Kidney epithelial cell (primary cell): ENCODE measurements around the gene AMT. TPM values are rescaled to one million over a fixed set of nuclear protein-coding genes. Genes with fewer than 3 reads are reported as not detected.

Source experiments
- DNase-seq: peaks from one replicate; pipeline ENCODE4 v3.0.0-alpha.2; 2010; ENCODE audit warnings: low read depth
- H3K27me3 ChIP-seq: 2 replicates; pipeline ENCODE4 v1.6.0; 2011; ENCODE audit warnings: low read length; ENCODE audit not compliant: control insufficient read depth, insufficient read depth
- H3K36me3 ChIP-seq: 2 replicates; pipeline ENCODE4 v1.5.1; 2011; ENCODE audit warnings: low read length; ENCODE audit not compliant: control insufficient read depth, insufficient read depth
- H3K4me3 ChIP-seq: 2 replicates; pipeline ENCODE4 v1.5.1; 2011; ENCODE audit warnings: low read depth, mild to moderate bottlenecking, control low read depth, low read length
- CTCF ChIP-seq: IDR thresholded peaks from 2 replicates; pipeline ENCODE4 v1.5.1; 2011; ENCODE audit warnings: mild to moderate bottlenecking, moderate library complexity, low read length, control low read depth, inconsistent platforms; ENCODE audit not compliant: insufficient read depth, poor library complexity, severe bottlenecking
- total RNA-seq: library from RNA; depleted of rRNA; stranded (reverse); fragments of >200 nt; gene quantifications from 2 replicates; pipeline ENCODE4 v1.2.3, GENCODE V29; 2015

AMT gene
- total RNA-seq, 1 donor from 2014 or later = 6.6 TPM

- no peak for TF ChIP-seq CTCF
- Histone ChIP-seq H3K27me3 (no peaks in the 10 kb centered on the region), H3K4me3 (no peak overlapping the region), H3K36me3 (no peaks in the 10 kb centered on the region)
- no peak for DNase-seq
Observed at GRCh38 chr3:49387721-49388120, 34.6 kb downstream of the AMT start.

GRCh38 chr3:49386056-49386756 lies 36.1 kb downstream of the AMT start:
- no peak for TF ChIP-seq CTCF
- no peak for DNase-seq
- Histone ChIP-seq H3K4me3 (no peak overlapping the region), H3K36me3 (no peaks in the 10 kb centered on the region), H3K27me3 (no peaks in the 10 kb centered on the region)

GRCh38 chr3:49385617-49386016 lies 36.7 kb downstream of the AMT start:
- DNase-seq = no peak
- Histone ChIP-seq H3K4me3 (no peak overlapping the region), H3K36me3 (no peaks in the 10 kb centered on the region), H3K27me3 (no peaks in the 10 kb centered on the region)
- TF ChIP-seq CTCF = no peak

GRCh38 chr3:49383387-49383786 lies 38.9 kb downstream of the AMT start:
- no peak for TF ChIP-seq CTCF
- Histone ChIP-seq H3K27me3 (no peaks in the 10 kb centered on the region), H3K36me3 (no peaks in the 10 kb centered on the region), H3K4me3 (no peak overlapping the region)
- DNase-seq = no peak

DNA sequence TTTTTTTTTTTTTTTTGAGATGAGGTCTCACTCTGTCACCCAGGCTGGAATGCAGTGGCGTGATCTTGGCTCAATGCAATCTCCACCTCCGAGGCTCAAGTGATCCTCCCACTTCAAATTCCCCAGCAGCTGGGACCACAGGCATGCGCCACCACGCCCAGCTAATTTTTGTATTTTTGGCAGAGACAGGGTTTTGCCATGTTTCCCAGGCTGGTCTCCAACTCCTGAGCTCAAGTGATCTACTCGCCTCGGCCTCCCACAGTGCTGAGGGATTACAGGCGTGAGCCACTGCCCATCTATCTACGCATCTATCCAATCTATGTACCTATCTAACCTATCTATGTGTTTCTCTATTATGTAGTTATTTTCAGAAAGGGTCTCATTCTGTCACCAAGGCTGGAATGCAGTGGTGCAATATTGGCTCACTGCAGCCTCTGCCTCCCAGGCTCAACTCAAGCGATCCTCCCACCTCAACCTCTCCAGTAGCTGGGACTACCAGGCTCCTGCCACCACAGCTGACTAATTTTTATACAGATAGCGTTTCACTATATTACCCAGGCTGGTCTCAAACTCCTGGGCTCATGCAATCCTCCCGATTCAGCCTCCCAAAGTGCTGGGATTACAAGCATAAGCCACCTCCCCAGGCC lies 43.9 kb downstream of the AMT start:
- Histone ChIP-seq H3K4me3 (no peak overlapping the region), H3K27me3 (no peaks in the 10 kb centered on the region), H3K36me3 (no peaks in the 10 kb centered on the region)
- DNase-seq = no peak
- no peak for TF ChIP-seq CTCF
